GM12878 (cell line): ENCODE data around the gene LARP1B.

ENCODE experiments used
- CBX3 ChIP-seq: fragments of 200-600 bp; sonication (generic); IDR thresholded peaks from 2 replicates; pipeline ENCODE4 v1.6.1; 2016; ENCODE audit warnings: low read depth, borderline replicate concordance
- CBX5 ChIP-seq: sonication (generic); IDR thresholded peaks from 2 replicates; pipeline ENCODE4 v1.6.1; 2016; ENCODE audit warnings: low read depth, moderate library complexity, mild to moderate bottlenecking, inconsistent platforms
- CHD2 ChIP-seq: IDR thresholded peaks from 2 replicates; pipeline ENCODE4 v1.6.1; 2011; ENCODE audit warnings: low read depth, low read length, improper control_type of control experiment, borderline replicate concordance
- CTCF ChIP-seq, 3 experiments: IDR thresholded peaks in 2 of 3; conservative IDR thresholded peaks in 1 of 3; 2 replicates each; pipeline ENCODE4 v1.5.1; 2011; ENCODE audit warnings: low read depth in 3 of 3, low read length in 3 of 3, mild to moderate bottlenecking in 3 of 3, control low read depth in 2 of 3, moderate library complexity in 2 of 3, inconsistent platforms in 1 of 3, mixed read lengths in 1 of 3; ENCODE audit not compliant: control insufficient read depth in 2 of 3, insufficient read depth in 1 of 3; ENCODE audit errors: extremely low read depth in 1 of 3
- EED ChIP-seq: sonication (generic); IDR thresholded peaks from 2 replicates; pipeline ENCODE4 v1.6.1; 2016; ENCODE audit warnings: antibody characterized with exemption, low read depth
- EZH2 ChIP-seq: IDR thresholded peaks from 2 replicates; pipeline ENCODE4 v1.6.1; 2012; ENCODE audit warnings: low read depth, mild to moderate bottlenecking, control low read depth, inconsistent platforms, low read length, borderline replicate concordance; ENCODE audit not compliant: control insufficient read depth
- MAX ChIP-seq: IDR thresholded peaks from 2 replicates; pipeline ENCODE4 v1.6.1; 2012; ENCODE audit warnings: low read depth, low read length, improper control_type of control experiment
- MEF2A ChIP-seq: IDR thresholded peaks from 2 replicates; pipeline ENCODE4 v1.6.1; 2011; ENCODE audit warnings: low read depth, mild to moderate bottlenecking, low read length, moderate library complexity; ENCODE audit not compliant: insufficient read depth
- POLR2AphosphoS2 ChIP-seq: IDR thresholded peaks from 2 replicates; pipeline ENCODE4 v1.6.1; 2011; ENCODE audit warnings: low read depth, mild to moderate bottlenecking, low read length, improper control_type of control experiment, moderate library complexity
- POLR2AphosphoS5 ChIP-seq: IDR thresholded peaks from 2 replicates; pipeline ENCODE4 v1.6.1; 2011; ENCODE audit warnings: mild to moderate bottlenecking, low read length, inconsistent platforms
- SP1 ChIP-seq: IDR thresholded peaks from one replicate; pipeline ENCODE4 v1.6.1; 2011; ENCODE audit warnings: low read depth, low read length
- TAF1 ChIP-seq: IDR thresholded peaks from 2 replicates; pipeline ENCODE4 v1.6.1; 2011; ENCODE audit warnings: mild to moderate bottlenecking, low read depth, low read length, borderline replicate concordance
- ZSCAN29 ChIP-seq: fragments of 450-650 bp; IDR thresholded peaks from 2 replicates; pipeline ENCODE4 v1.6.1; 2017; ENCODE audit warnings: mild to moderate bottlenecking, moderate library complexity

GRCh38 chr4:128249787-128250668 is 188.9 kb downstream of the LARP1B start:
- TF ChIP-seq CTCF (IDR thresholded peaks at IDR 0.05 in 2 of 3, conservative IDR thresholded peaks at IDR 0.05 in 1 of 3; ENCODE audit: control insufficient read depth in 2 of 3, extremely low read depth in 1 of 3, insufficient read depth in 1 of 3, low read depth in 3 of 3, low read length in 3 of 3) (no peak), TAF1 (no peak), POLR2AphosphoS2 (no peak), MAX (no peak), SP1 (no peak), EED (no peak), EZH2 (no peak), CHD2 (no peak), CBX3 (no peak), CBX5 (no peak), POLR2AphosphoS5 (no peak), MEF2A (no peak), ZSCAN29 (no peak)
